NB4 (cell line): ENCODE measurements around the gene MMP24OS.

Experiments used
- CTCF ChIP-seq: IDR thresholded peaks from one replicate; pipeline ENCODE4 v1.5.1; 2012; ENCODE audit warnings: low read depth, low read length
- POLR2A ChIP-seq: IDR thresholded peaks from 2 replicates; pipeline ENCODE4 v1.6.1; 2011; ENCODE audit warnings: mild to moderate bottlenecking; ENCODE audit not compliant: insufficient read length; ENCODE audit errors: extremely low read depth
- TF ChIP-seq, protein P1 (sequence below): IDR thresholded peaks from 2 replicates; pipeline ENCODE4 v1.6.1; 2011; ENCODE audit warnings: low read depth, low read length

DNA sequence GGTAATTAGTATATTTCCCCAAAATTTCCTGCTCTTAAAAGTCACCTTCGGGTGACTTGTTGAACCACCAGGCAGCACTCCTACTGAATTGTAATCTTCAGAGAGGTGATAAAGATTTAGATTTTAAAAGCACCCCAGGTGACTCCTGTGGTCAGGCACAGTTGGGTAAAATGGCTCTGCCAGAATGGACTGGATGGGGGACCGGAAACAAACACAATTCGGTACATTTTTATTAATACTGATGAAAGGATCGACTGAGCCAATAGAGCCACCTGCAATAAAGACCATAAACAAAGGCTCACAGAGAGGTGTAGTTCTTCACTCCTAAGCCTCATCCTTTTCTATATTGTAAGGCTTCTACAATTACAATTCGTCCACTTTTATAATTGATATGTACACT, 33.9 kb upstream of the MMP24OS start:
- TF ChIP-seq, protein P1, sequence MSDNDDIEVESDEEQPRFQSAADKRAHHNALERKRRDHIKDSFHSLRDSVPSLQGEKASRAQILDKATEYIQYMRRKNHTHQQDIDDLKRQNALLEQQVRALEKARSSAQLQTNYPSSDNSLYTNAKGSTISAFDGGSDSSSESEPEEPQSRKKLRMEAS = no peak
- no peak for TF ChIP-seq CTCF
- no peak for TF ChIP-seq POLR2A
